ENCODE measurements around the gene LY6G6D.

The LY6G6D gene

GRCh38 chr6:31719001-31719400, 3.9 kb downstream of the LY6G6D start:
- Mint-ChIP-seq H3K27ac (no peak overlapping the region), H3K27me3 (ENCODE audit: low read depth) (peaks cover 4% of the 10 kb centered on the region), H3K9me3 (no peaks in the 10 kb centered on the region), H3K4me3 (no peak overlapping the region), H3K4me1 (peaks cover 15% of the 10 kb centered on the region), H3K36me3 (ENCODE audit: low read depth) (peaks cover 3% of the 10 kb centered on the region)
- TF ChIP-seq CTCF (IDR thresholded peaks at IDR 0.05; ENCODE audit: unreplicated experiment in 3 of 3), result no peak

- no peak for TF ChIP-seq CTCF (IDR thresholded peaks at IDR 0.05; ENCODE audit: unreplicated experiment in 3 of 3)
- Mint-ChIP-seq H3K27ac (no peak overlapping the region), H3K4me1 (peaks cover 4% of the 10 kb centered on the region), H3K4me3 (no peak overlapping the region), H3K9me3 (no peaks in the 10 kb centered on the region), H3K36me3 (ENCODE audit: low read depth) (peaks cover 10% of the 10 kb centered on the region), H3K27me3 (ENCODE audit: low read depth) (peaks cover 4% of the 10 kb centered on the region)
These were observed 5.1 kb downstream of the LY6G6D start for GRCh38 chr6:31720196-31720770.

- Mint-ChIP-seq H3K4me1 (no peaks in the 10 kb centered on the region), H3K9me3 (no peaks in the 10 kb centered on the region), H3K4me3 (peak within 1 kb of the TSS in 1 of 3 experiments; percentile 38), H3K27ac (no peak within 1 kb of the TSS), H3K27me3 (ENCODE audit: low read depth) (peaks cover 4% of the 10 kb centered on the region), H3K36me3 (ENCODE audit: low read depth) (peaks cover 21% of the 10 kb centered on the region)
- no peak for TF ChIP-seq CTCF (IDR thresholded peaks at IDR 0.05; ENCODE audit: unreplicated experiment in 3 of 3)
These were observed 6.3 kb downstream of the LY6G6D start, which contains the start of gene LY6G6C for GRCh38 chr6:31721351-31722020. Gene LY6G6C (minus strand): TSS chr6:31721746. CDS start chr6:31721679, 67 bp downstream.

GRCh38 chr6:31722173-31722572, 7.0 kb downstream of the LY6G6D start:
- Mint-ChIP-seq H3K27me3 (ENCODE audit: low read depth) (peaks cover 4% of the 10 kb centered on the region), H3K4me1 (no peaks in the 10 kb centered on the region), H3K9me3 (no peaks in the 10 kb centered on the region), H3K4me3 (no peak overlapping the region), H3K27ac (no peak overlapping the region), H3K36me3 (ENCODE audit: low read depth) (peaks cover 28% of the 10 kb centered on the region)
- no peak for TF ChIP-seq CTCF (IDR thresholded peaks at IDR 0.05; ENCODE audit: unreplicated experiment in 3 of 3)

GRCh38 chr6:31723245-31723979, 8.3 kb downstream of the LY6G6D start, which contains the start of gene MPIG6B:
Gene MPIG6B (plus strand): TSS chr6:31723373. CDS start chr6:31723384, 11 bp downstream.
- H3K4me1 Mint-ChIP-seq, result no peaks in the 10 kb centered on the region
- peaks cover 4% of the 10 kb centered on the region for H3K27me3 Mint-ChIP-seq (ENCODE audit: low read depth)
- no peak within 1 kb of the TSS for H3K4me3 Mint-ChIP-seq
- peaks cover 37% of the 10 kb centered on the region for H3K36me3 Mint-ChIP-seq (ENCODE audit: low read depth)
- TF ChIP-seq CTCF (IDR thresholded peaks at IDR 0.05; ENCODE audit: unreplicated experiment in 3 of 3), result no peak
- peak within 1 kb of the TSS in 1 of 3 experiments; percentile 14 for H3K27ac Mint-ChIP-seq
- no peaks in the 10 kb centered on the region for H3K9me3 Mint-ChIP-seq
